ENCODE measurements around the gene GP2. TPM values are rescaled to one million over a fixed set of nuclear protein-coding genes. Genes with fewer than 3 reads are reported as not detected.

Gene GP2
- total and polyA plus RNA-seq, 4 donors: 0.08 to 11.9 (median 0.88) TPM; not detected in 1

DNA sequence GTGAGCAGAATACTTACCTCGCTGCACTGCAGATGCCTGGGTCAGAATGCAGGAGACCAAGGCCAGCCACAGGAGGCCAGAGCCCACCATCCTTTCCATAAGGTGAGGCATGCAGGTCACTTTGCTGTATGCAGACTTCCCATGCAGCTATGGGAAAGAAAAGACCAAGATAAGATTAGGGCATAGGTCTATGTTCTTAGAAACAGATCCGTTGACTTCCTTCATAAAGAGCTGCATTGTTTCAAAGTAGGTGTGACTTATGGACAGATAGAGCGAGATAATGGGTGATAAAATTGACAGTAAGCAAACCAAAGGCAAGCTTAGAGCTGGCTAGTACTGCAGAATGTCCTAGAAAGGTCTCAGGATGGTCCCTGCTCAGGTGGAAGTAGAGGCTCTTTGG is 992 bp downstream of the GP2 start:
- 63 to 70% methylated on average over 3 of the region's 3 CpGs for WGBS, 2 donors
- no peak overlapping the region for H3K27ac ChIP-seq (ENCODE audit: low read depth in 1 of 2, low read length in 1 of 2)
- TF ChIP-seq, protein P1, sequence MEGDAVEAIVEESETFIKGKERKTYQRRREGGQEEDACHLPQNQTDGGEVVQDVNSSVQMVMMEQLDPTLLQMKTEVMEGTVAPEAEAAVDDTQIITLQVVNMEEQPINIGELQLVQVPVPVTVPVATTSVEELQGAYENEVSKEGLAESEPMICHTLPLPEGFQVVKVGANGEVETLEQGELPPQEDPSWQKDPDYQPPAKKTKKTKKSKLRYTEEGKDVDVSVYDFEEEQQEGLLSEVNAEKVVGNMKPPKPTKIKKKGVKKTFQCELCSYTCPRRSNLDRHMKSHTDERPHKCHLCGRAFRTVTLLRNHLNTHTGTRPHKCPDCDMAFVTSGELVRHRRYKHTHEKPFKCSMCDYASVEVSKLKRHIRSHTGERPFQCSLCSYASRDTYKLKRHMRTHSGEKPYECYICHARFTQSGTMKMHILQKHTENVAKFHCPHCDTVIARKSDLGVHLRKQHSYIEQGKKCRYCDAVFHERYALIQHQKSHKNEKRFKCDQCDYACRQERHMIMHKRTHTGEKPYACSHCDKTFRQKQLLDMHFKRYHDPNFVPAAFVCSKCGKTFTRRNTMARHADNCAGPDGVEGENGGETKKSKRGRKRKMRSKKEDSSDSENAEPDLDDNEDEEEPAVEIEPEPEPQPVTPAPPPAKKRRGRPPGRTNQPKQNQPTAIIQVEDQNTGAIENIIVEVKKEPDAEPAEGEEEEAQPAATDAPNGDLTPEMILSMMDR (IDR thresholded peaks at IDR 0.05; ENCODE audit: control extremely low read depth, extremely low read depth): no peak

DNA sequence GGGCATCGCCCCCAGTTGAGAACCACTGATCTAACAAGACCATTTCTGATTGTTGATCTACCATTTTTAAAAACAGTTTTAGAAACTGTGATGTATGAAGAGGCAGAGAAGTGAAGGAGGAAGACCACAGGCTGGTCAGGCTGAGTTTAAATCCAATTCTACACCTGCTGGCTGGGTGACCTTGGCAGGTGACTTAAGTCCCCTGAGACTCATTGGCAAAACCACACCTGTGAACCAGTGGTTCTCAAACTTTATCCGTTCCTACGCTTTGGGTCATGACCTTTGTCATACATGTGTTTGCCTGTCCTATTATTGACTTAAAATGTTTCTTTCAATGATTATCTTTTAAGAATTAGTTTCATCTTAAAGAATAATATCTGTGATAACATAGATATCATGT is 2.3 kb downstream of the GP2 start:
- peaks cover 0 to 5% (median 0%) of the 10 kb centered on the region in 4 donors for H3K9me3 ChIP-seq (ENCODE audit: control insufficient read depth in 4 of 4, insufficient read depth in 3 of 4, low read length in 3 of 4)
- WGBS, 2 donors: 55 to 79% methylated on average over 3 of the region's 3 CpGs
- TF ChIP-seq, protein P1 (IDR thresholded peaks at IDR 0.05; ENCODE audit: control extremely low read depth, extremely low read depth): no peak
- no peak overlapping the region for H3K4me3 ChIP-seq
- DNase-seq (no peak), ATAC-seq (ENCODE audit: insufficient read depth, low FRiP score) (no peak)
- no peaks in the 10 kb centered on the region for H3K4me1 ChIP-seq (ENCODE audit: control insufficient read depth in 5 of 5, insufficient read depth in 5 of 5, low read length in 5 of 5)
- no peaks in the 10 kb centered on the region for H3K36me3 ChIP-seq (ENCODE audit: control insufficient read depth in 4 of 4, insufficient read depth in 4 of 4, low read length in 4 of 4)
- peaks cover 0 to 3% (median 0%) of the 10 kb centered on the region in 3 donors for H3K27me3 ChIP-seq (ENCODE audit: control insufficient read depth in 3 of 3, insufficient read depth in 3 of 3, low read length in 2 of 3)
- H3K9ac ChIP-seq (ENCODE audit: insufficient read depth in 1 of 2, low read length in 2 of 2): no peak overlapping the region
- no peak overlapping the region for H3K27ac ChIP-seq (ENCODE audit: low read depth in 1 of 2, low read length in 1 of 2)

More for the DNA sequence above, 992 bp downstream of the GP2 start:
- Histone ChIP-seq H3K4me1 (ENCODE audit: control insufficient read depth in 5 of 5, insufficient read depth in 5 of 5, low read length in 5 of 5) (no peaks in the 10 kb centered on the region), H3K27me3 (ENCODE audit: control insufficient read depth in 3 of 3, insufficient read depth in 3 of 3, low read length in 2 of 3) (peaks cover 0 to 3% (median 0%) of the 10 kb centered on the region in 3 donors), H3K36me3 (ENCODE audit: control insufficient read depth in 4 of 4, insufficient read depth in 4 of 4, low read length in 4 of 4) (no peaks in the 10 kb centered on the region), H3K4me3 (no peak overlapping the region), H3K9ac (ENCODE audit: insufficient read depth in 1 of 2, low read length in 2 of 2) (no peak overlapping the region), H3K9me3 (ENCODE audit: control insufficient read depth in 4 of 4, insufficient read depth in 3 of 4, low read length in 3 of 4) (peaks cover 0 to 5% (median 0%) of the 10 kb centered on the region in 4 donors)
- ATAC-seq (ENCODE audit: insufficient read depth, low FRiP score) (no peak), DNase-seq (no peak)

DNA sequence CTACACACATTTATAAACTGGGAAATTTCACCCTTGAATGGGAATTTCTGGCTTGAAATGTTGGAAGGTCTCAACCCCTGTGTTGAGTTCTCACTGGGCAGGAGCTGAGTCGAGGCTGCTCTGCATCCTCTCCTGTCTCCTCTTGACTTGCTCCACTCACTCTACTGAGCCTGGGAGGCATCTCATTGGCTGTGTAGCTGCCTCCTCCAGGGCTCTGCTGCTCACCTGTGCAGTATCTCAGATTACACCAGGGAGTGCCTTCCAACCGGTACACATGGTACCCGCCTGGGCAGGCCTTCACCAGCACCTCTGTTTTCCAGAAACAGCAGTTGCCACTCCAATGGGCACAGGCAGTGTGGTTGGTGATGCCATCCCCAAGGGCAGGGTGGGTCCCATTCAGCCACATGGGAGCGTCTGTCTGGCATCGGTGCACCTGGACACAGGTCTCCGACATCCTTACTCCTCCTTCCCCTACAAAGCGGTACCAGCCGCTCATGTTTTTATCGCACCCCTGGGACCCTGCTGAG is 3.7 kb downstream of the GP2 start:
- no peak for ATAC-seq (ENCODE audit: insufficient read depth, low FRiP score)
- TF ChIP-seq, protein P1 (IDR thresholded peaks at IDR 0.05; ENCODE audit: control extremely low read depth, extremely low read depth): no peak
- peaks cover 0 to 5% (median 0%) of the 10 kb centered on the region in 4 donors for H3K9me3 ChIP-seq (ENCODE audit: control insufficient read depth in 4 of 4, insufficient read depth in 3 of 4, low read length in 3 of 4)
- peaks cover 0 to 3% (median 0%) of the 10 kb centered on the region in 3 donors for H3K27me3 ChIP-seq (ENCODE audit: control insufficient read depth in 3 of 3, insufficient read depth in 3 of 3, low read length in 2 of 3)
- H3K4me1 ChIP-seq (ENCODE audit: control insufficient read depth in 5 of 5, insufficient read depth in 5 of 5, low read length in 5 of 5): no peaks in the 10 kb centered on the region
- H3K4me3 ChIP-seq: no peak overlapping the region
- H3K27ac ChIP-seq (ENCODE audit: low read depth in 1 of 2, low read length in 1 of 2): no peak overlapping the region
- H3K36me3 ChIP-seq (ENCODE audit: control insufficient read depth in 4 of 4, insufficient read depth in 4 of 4, low read length in 4 of 4): no peaks in the 10 kb centered on the region
- H3K9ac ChIP-seq (ENCODE audit: insufficient read depth in 1 of 2, low read length in 2 of 2): no peak overlapping the region
- WGBS, 2 donors: 72 to 80% methylated on average over 9 of the region's 9 CpGs
- DNase-seq: no peak

DNA sequence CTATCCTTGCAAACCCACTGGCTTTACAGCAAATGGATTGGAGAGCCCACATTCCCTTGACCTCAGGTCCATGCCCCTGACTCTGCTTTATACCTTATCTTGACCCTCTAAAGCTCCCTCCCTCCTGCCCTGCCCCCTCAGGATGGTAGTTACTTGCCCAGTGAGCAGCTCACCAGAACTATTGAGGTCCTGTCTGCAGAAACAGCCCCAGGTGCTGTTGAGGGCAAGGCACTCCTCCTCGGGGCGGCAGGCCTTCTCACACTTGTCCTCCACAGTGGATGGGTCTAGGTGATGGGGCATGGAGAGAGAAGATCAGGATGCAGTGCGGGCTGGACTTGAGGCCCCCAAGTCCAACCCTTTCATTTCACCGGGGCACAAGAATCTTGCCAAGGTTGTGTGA is 4.6 kb downstream of the GP2 start:
- no peak overlapping the region for H3K4me3 ChIP-seq
- no peaks in the 10 kb centered on the region for H3K4me1 ChIP-seq (ENCODE audit: control insufficient read depth in 5 of 5, insufficient read depth in 5 of 5, low read length in 5 of 5)
- H3K9me3 ChIP-seq (ENCODE audit: control insufficient read depth in 4 of 4, insufficient read depth in 3 of 4, low read length in 3 of 4): peaks cover 0 to 5% (median 0%) of the 10 kb centered on the region in 4 donors
- no peak overlapping the region for H3K27ac ChIP-seq (ENCODE audit: low read depth in 1 of 2, low read length in 1 of 2)
- no peak overlapping the region for H3K9ac ChIP-seq (ENCODE audit: insufficient read depth in 1 of 2, low read length in 2 of 2)
- TF ChIP-seq, protein P1 (IDR thresholded peaks at IDR 0.05; ENCODE audit: control extremely low read depth, extremely low read depth): no peak
- WGBS, 2 donors: 87 to 93% methylated on average over 4 of the region's 4 CpGs
- ATAC-seq (ENCODE audit: insufficient read depth, low FRiP score): no peak
- no peaks in the 10 kb centered on the region for H3K36me3 ChIP-seq (ENCODE audit: control insufficient read depth in 4 of 4, insufficient read depth in 4 of 4, low read length in 4 of 4)
- DNase-seq: no peak
- peaks cover 0 to 5% (median 0%) of the 10 kb centered on the region in 3 donors for H3K27me3 ChIP-seq (ENCODE audit: control insufficient read depth in 3 of 3, insufficient read depth in 3 of 3, low read length in 2 of 3)

Measured in lung (tissue), 12 donors.